GM10847 (cell line): ENCODE results near the gene CTIF.

ENCODE experiments used
- POLR2A ChIP-seq: IDR thresholded peaks from 2 replicates; pipeline ENCODE4 v1.6.1; 2011; ENCODE audit not compliant: insufficient read length; ENCODE audit errors: extremely low read depth

CTIF gene

DNA sequence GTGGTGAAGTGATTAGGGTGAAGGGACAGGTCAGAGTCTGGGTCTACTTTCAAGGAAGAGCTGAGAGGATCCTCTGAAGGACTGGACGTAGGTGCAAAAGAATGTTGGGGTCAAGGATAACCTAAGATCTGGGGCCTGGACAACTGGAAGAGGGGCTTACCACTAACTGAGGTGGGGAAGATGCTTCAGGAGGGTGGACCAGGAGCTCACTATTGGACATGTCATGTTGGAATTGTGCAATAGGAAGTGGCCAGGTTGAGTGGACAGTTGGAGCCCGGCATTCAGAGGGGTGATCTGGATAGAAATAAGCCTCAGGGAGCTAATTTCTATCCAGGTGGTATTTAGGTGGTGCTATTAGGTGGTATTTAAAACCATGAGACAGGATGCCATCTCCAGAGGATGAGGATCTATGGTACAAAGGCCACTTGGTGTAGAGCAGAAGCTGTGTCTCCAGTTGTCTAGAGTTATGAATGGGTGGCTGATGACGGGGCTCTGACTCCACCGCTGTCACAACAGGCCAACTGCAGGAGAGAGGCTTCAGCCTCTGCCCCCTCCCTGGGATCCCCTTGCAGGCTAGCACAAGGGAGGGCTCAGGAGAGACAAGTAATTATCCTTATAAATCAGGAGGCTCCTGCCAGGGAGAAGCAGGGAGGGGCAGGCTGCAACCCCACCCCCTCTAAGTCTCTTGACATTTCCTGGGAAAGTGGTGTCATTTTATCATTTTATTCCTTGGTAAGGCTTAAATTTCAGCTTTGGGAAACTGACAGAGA, 254.0 kb downstream of the CTIF start:
- TF ChIP-seq POLR2A, result no peak

DNA sequence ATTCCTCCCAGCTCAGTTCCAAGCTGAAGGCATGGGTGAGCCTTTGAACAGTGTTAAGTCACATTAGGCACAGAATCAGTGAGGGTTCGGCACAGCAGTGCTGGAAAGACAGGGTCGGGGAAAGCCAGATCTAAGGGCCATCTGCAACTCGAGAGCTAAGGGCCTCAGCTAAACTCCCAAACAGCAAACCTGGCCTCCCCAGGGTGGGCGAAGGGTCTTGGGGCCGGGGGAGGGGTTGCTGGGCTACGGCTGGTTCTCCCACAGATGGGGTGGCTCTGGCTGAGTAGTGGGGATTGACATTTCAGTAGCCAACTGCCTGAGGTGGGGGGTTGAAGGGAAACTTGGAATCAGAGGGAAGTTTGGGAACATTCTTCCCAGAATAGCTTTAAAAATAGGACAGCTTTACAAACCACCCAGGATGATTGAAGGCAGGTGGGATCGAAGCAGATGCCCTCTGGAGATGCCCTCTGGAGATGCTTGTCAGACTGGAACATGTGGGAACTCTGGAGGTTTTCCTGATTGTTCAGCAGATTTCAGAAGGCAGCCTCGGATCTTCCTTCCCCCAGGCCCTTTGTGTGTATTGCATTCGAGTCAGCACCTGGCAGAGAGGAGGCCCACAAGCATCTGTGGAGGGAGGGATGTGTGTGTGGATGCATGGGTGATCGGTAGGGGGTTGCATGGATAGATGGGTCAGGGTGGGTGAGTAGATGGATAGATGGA, 255.6 kb downstream of the CTIF start:
- TF ChIP-seq POLR2A, result no peak

DNA sequence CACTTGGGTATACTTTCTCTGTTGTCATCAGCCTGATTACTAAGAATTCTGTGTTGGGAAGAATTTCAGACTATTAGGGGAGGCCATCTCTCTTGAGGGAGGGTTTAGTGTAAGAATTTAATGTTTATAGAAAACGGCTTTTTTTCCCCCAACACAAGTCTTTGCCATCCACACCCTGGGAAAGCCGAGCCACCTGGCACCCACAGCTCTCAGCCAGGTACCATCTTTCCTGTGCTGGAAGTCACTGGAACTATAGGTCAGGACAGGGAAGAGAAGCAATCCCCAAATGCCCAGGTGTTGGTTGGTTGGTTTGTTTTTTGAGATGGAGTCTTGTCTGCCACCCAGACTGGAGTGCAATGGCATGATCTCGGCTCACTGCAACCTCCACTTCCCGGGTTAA, 256.9 kb downstream of the CTIF start:
- TF ChIP-seq POLR2A, result no peak

DNA sequence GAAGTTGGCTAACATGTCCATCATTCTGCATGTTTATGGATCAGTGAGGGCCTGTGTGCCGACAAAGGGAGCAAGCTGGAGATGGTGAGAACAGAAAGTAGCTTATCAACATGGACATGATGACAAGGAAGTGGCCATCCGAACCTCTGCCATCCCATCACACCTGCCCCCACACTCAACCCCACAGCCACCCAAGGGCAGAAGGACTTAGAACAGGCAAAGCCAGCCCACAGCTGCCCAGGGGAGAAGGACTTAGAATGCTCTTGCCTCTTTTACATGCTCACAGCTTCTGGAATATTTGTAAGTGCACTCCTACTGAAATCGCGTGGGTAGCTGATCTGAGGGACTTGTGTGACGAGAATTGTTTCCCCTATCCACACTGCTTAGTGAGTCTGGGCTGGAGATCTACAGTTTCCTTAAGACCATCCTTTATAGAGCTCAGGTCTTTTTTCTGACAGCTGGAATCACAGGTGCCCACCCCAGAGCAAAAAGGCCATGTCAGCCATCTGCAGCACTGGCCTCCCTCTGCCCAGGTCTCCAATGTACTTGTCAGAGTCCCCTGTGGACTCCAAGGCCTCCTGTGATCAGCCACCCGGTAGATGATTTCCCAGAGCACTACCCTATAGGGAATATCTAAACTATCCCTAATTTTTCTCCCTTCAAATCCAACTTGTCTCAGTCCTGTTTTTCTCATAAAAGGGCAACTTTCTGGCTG, 257.8 kb downstream of the CTIF start:
- no peak for TF ChIP-seq POLR2A

DNA sequence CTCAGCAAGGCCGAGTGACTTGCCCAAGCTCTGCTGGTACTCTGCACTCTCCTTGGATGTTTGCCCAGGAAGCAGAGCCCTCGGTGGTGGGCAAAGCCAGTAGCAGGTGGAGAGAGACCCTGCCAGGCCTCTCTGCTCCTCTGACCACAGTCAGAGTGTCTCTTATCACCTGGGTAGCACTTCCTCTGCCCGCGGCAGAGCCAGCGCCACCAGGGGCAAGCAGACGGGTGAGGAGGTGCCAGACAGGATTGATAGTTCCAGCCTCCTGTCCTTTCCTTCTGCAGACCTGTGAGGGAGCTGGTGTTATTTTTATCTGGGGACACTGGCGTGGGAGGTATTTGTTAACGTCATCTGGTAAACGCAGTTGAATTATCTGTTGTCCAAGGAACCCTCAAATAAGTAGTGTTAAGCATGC, 259.0 kb downstream of the CTIF start:
- no peak for TF ChIP-seq POLR2A

DNA sequence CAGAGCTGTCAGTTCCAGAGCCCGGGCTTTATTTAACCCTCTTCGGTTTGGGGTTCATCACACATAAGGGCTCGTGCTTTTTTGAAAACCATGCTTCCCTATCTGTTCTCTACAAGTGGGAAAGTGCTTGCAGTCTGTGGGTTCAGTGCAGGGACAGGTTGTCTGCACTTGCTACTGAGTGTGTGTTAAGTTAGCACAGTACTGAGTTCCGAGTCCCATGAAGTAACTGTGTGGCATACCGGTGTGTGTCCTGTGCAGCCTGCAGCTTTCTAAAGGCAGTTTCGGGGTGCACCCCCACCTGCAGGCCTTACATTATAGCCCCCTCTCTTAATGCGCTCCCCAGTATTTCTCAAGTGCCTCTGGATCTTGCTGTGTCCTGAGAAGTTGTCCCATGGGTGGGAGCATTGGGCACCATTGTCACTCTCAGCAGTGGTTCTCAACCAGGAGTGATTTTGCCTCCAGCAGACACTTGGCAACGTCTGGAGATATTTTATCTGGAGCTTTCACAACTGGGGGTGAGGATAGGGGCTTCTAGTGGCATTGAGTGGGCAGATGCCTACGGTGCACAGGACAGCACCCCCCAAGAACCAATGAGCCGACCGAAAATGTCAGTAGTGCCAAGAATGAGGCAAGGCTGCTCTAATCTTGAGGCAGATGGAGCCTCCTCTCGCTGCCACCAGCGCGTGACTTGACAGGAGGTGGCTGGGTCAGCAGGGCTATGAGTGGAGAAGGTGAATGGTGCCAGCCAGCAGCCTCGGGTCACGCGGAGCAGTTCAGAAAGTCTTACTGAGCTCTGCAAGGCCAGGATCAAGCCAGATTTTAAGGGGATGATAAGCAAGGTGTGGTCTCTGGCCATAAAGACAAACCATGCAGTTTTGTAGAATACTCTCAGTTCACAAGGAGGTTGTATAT, 259.8 kb downstream of the CTIF start:
- TF ChIP-seq POLR2A, result no peak

DNA sequence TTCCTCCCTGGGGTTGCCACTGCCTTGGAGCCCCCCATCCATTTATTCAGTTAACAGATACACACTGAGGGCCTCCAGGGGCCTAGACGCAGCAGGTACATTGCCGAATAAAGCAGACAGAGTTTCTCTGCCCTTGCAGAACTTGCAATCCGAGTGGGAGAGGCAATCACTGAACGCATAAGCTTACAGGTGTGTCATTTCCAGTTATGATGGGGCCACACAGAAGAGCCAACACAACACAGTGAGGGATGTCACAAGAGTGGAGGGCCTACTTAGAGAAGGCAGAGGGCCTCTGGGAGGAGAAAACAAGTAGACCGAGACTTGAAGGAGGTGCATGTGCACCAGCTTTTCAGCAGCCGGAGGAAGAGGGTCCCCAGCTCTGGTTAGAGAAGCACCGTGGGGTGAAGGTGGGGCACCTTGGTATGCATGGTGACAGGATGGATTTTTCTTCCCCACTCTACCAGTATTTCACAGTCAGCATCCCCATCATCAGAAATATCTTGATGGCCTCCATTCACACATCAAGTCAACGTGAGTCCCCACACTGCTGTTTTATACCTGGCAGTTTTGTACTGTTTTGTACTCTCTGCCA, 261.0 kb downstream of the CTIF start:
- no peak for TF ChIP-seq POLR2A

DNA sequence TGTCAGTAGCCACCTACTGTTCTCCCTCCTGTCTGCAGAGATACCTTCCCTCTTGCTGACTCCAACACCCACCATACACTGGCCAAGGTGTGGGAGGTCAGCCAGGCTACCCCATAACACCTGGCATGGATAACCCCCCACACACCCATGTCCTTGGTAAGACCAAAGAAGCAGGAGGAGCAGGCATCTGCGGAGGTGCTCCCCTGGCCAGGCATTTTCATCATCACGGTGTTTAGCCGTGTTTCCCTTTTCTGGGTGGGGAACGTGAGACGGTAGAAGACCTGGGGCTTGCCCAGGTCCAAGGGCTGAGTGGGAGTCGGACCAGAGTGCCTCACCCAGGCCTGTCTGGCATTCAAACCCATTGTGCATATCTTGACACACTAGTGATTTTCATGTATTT, 261.6 kb downstream of the CTIF start:
- no peak for TF ChIP-seq POLR2A

DNA sequence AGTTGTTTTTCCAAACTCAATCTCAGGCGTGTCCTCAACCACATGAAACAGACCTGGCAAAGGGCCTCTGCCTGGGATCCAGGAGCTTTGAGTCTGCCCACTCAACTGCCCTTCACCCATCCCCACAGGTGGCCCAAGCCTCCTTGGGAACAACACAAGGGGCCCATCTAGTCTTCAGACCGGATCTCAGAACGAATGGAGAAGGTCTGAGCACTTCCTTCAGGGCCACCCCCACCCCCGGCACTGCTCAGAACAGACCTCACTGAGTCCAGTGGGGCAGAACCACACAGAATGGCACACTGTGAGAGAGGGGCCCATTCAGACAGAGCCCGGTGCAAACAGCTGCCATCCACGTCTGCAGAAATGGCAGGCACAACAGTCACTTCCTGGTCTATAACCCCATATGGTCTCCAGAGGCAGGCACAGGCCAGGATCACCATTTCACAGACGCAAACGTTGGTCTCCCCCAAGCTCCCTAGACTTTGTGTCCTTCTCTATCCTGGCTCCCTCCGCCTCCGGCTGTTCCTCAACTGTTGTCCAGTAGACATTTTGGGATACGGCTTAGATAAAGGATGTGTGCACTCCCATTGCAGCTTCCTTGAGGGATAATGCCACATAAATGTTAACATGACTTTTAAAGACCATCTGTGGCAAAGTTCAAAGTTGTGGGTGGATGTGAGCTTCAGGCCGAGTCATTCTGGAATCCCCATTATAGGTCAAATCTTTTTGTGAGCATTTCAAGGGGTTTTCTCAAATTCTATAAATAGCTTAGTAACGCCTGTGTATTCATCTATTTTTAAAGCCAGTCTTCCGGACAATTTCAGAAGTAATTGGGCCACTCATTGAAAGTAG, 262.3 kb downstream of the CTIF start:
- TF ChIP-seq POLR2A, result no peak

DNA sequence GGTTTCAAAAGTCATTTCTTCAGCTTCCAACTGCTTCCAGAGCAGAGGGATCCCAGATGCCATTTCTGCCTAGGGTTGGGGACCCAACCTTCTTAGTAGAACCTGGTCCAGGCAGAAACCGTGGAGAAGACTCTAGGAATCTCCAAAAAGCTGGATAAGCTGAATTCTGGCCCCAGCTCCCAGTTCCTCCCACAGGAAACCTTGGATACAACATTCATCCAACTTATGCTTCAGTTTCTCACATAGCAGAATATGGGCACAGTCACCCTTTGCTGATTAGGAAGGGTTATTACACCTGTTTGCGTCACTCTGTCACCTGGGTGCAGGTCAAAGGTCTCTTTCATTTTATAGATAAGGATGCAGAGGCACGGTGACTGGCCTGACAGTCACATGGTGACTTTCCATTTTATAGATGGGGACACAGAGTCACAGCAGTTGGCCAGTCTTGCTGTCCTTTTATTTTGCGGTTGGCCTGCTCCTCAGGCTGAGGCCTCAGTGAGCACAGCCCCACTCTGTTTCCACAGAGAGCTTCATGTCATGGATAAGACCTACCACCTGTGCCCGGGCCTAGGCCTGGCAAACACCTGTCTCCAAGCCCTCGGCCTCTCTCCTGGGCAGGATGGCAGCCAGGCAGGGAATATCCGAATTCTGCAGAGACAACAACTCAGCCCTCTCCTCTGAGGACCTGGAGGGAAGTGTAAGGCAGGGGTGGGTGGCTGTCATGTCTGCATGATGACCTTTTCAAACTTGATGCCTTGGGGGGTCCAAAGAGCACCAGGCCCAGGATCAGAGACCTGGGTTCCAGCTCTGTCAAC, 263.1 kb downstream of the CTIF start:
- no peak for TF ChIP-seq POLR2A

DNA sequence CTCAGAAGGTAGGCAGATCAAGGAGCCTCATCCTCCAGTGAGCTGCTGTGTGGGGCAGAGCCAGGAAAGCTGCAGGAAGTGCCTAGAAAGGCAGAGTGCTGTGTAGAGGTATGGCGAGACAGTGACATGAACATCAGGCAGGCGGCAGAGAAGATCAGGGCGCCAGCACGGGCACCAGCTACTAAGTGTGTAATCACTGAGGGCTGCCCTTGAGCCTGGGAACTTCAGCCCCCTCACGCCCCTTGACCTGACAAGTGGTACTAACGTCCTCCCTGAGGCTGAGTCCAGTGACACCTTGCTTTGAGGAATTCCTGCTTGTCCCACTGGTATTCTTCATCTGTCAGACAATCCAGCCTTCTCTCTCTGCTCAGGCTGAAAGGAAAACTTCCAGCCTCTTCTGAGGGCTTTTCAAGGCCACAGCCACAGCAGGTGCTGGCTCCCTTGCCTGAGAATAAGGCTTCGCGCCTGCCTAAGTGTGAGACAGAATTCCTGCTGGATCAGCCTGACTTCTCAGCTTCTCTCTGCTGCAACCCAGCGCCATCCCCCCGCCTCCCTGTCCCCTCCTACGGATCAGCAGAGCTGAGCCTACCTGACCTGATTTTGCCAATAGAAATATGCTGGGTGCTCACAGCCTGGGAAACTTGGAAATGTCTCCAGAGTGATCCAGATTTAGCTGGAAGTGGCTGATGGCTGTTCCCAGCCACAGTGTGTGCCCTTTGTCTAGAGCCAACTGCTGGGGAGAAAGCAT, 263.9 kb downstream of the CTIF start:
- TF ChIP-seq POLR2A, result no peak

DNA sequence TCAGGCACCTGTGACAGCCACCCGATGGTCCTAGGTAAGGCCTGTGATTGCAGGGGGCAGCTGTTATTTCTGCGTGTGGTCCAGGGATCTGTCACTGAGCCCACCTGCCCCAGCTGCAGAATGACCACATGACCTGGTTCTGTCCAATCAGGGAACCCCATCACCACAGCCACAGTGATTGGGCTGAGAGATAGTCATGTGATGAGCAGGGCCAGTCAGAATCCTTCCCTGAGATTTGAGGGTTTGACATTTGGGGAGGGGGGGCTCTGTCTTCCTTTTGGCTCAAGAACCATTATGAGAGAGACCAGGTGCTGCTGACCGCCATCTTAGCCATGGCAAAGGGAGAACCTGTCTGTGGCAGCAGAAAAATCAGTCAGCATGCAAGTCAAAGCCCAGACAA, 264.7 kb downstream of the CTIF start:
- no peak for TF ChIP-seq POLR2A
